HUES6 (cell line): ENCODE measurements around the gene IGSF9B.

Source experiments
- H3K27ac ChIP-seq: 2 replicates; pipeline ENCODE4 v1.7.0; 2013; ENCODE audit warnings: low read depth, mild to moderate bottlenecking, low read length, inconsistent platforms
- H3K27me3 ChIP-seq: 2 replicates; pipeline ENCODE4 v1.6.1; 2013; ENCODE audit warnings: low read length; ENCODE audit not compliant: control insufficient read depth, insufficient read depth
- H3K36me3 ChIP-seq: 2 replicates; pipeline ENCODE4 v1.6.1; 2013; ENCODE audit warnings: low read length; ENCODE audit not compliant: control insufficient read depth, insufficient read depth
- H3K4me1 ChIP-seq: 2 replicates; pipeline ENCODE4 v1.6.1; 2013; ENCODE audit warnings: low read length; ENCODE audit not compliant: control insufficient read depth, insufficient read depth
- H3K4me3 ChIP-seq: 2 replicates; pipeline ENCODE4 v1.5.1; 2013; ENCODE audit warnings: low read depth, low read length
- H3K9ac ChIP-seq: one replicate; pipeline ENCODE4 v1.6.1; 2013; ENCODE audit warnings: mild to moderate bottlenecking, low read length
- H3K9me3 ChIP-seq: 2 replicates; pipeline ENCODE4 v1.6.1; 2013; ENCODE audit warnings: low read depth, low read length; ENCODE audit not compliant: control insufficient read depth, insufficient read depth

The IGSF9B gene

DNA sequence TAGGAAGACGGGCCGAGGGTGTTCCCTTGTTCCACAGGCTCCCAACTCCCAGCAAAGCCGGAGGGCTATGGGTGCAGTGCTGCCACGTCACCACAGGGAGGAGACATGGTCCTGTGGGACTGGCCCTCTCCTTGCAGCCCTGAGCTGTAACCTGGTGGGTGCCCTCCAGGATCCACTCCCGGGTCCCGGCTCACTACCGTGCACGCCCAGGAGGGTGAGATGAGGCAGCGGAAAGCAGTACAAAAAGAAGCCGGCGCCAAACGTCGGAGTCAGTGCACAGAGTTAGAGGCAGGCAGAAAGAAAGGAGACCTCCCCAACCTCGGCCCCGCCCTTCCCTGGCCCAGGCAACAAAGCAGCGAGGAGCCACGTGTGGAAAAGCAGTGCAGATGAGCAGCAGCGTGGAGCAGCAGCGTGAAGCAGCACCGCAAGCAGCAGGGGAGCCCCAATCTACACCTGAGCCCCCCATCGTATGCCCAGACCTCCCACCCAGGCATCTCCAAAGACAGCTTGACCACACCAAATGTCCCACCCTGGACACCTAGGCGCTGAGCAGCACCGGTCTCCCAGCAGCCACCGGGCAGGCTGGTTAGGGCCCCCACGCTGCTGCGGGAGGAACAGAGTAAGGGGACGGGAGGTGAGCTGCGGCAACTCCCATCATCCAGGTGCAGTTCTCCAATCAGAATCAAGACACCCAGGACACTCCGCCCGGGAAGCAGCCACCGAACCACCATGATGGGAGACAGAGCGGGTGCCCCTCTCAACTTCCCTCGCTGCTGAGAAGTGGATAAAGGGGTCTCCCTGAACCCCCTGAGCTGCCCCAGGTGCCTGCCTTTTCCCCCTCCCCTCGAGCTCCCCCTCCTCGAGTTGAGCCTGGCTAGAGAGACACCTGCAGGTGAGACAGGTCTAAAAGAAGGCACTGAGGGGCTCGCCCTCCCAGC lies 28.8 kb downstream of the IGSF9B start:
- Histone ChIP-seq H3K27ac (no peak overlapping the region), H3K4me3 (peak overlapping the region; percentile 17; the same call in 1 of the 2 replicates), H3K4me1 (peaks cover 14% of the 10 kb centered on the region; the same call in 1 of the 2 replicates), H3K9me3 (no peaks in the 10 kb centered on the region), H3K36me3 (peaks cover 53% of the 10 kb centered on the region), H3K27me3 (no peaks in the 10 kb centered on the region), H3K9ac (no peak overlapping the region)

GRCh38 chr11:133926466-133927246 lies 30.1 kb downstream of the IGSF9B start:
- no peak overlapping the region for H3K4me3 ChIP-seq
- peaks cover 66% of the 10 kb centered on the region for H3K36me3 ChIP-seq
- no peak overlapping the region for H3K9ac ChIP-seq
- H3K4me1 ChIP-seq, result peaks cover 14% of the 10 kb centered on the region; the same call in 1 of the 2 replicates
- no peaks in the 10 kb centered on the region for H3K27me3 ChIP-seq
- no peak overlapping the region for H3K27ac ChIP-seq
- H3K9me3 ChIP-seq, result no peaks in the 10 kb centered on the region; the same call in 1 of the 2 replicates

DNA sequence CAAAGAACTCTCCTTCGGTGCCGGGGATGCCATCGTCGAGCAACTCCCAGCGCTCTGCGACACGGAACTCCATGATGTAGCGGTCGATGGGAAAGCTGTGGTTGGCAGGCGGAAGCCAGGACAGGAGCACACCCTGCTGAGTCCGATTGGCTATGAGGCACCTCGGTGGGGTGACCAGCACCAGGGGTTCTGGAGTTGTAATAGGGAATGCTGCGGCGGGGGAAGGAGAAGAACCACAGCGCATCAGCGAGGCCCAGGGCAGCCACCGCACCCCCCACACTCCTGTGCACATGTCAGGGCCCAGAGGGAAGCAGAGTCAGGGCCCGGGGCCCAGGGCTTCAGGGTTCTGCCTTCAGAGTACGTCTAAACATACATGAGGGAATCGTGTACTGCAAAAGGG lies 31.0 kb downstream of the IGSF9B start:
- H3K36me3 ChIP-seq, result peaks cover 70% of the 10 kb centered on the region
- H3K4me3 ChIP-seq, result no peak overlapping the region
- no peaks in the 10 kb centered on the region; the same call in 1 of the 2 replicates for H3K9me3 ChIP-seq
- H3K4me1 ChIP-seq, result peaks cover 14% of the 10 kb centered on the region; the same call in 1 of the 2 replicates
- H3K27me3 ChIP-seq, result no peaks in the 10 kb centered on the region
- no peak overlapping the region for H3K9ac ChIP-seq
- H3K27ac ChIP-seq, result no peak overlapping the region

DNA sequence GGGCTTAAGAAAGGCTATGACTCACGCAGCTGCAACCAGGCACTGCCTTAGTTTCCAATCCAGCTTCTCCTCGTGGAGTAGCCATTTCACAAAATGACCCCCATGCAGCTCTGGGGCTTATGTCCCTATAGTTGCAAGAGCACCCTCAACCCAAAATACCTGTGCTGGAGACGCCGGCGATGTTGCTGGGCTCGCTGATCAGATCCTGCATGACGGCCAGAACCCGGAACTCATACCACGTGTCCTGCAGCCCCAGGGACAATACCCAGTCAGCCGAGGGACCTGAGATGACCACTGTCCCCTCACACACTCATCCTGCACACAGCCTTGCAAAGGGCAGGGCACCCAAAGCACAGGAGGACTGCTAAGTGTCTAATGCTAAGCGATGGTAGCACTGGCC lies 32.1 kb downstream of the IGSF9B start:
- Histone ChIP-seq H3K27me3 (no peaks in the 10 kb centered on the region), H3K36me3 (peaks cover 68% of the 10 kb centered on the region), H3K4me1 (peaks cover 14% of the 10 kb centered on the region; the same call in 1 of the 2 replicates), H3K9ac (no peak overlapping the region), H3K4me3 (no peak overlapping the region), H3K27ac (no peak overlapping the region), H3K9me3 (no peaks in the 10 kb centered on the region; the same call in 1 of the 2 replicates)

DNA sequence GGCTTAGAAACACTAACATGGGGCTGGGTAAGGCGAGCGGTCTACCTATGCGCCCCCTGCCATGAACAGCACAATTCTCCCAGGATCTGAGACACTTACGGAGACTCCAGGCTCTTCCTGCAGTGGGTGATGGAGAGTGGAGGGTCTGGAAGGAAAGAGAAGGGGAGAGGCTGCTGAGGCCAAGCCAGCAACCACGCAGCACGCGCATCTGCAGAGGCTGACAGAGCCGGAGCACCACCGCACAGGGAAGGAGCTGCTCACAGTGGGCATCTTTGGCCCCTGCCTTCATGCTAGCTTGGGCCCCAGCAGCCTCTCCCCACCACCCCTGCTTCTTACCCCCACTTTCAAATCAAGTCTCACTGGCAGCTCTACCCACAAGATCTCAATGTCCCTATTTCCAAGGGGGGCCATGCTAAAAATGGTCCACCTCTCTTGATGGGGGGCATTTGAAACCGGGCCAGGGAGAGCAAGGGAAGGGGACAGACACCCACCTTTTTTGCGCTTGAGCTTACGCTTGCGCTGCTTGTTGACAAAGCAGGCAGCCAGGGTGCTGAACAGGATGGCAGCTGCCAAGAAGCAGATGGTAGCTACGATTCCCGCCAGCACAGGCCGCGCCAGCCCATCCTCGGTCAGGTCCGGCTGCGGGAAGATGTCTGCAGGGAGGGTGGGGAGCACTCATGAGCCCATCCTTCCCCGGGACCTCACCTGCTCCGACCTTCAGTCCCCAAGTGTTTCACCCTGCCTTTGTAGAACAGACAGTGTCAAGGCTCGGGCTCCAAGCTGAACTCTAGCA lies 34.5 kb downstream of the IGSF9B start:
- Histone ChIP-seq H3K27me3 (no peaks in the 10 kb centered on the region), H3K27ac (no peak overlapping the region), H3K36me3 (peaks cover 62% of the 10 kb centered on the region)

DNA sequence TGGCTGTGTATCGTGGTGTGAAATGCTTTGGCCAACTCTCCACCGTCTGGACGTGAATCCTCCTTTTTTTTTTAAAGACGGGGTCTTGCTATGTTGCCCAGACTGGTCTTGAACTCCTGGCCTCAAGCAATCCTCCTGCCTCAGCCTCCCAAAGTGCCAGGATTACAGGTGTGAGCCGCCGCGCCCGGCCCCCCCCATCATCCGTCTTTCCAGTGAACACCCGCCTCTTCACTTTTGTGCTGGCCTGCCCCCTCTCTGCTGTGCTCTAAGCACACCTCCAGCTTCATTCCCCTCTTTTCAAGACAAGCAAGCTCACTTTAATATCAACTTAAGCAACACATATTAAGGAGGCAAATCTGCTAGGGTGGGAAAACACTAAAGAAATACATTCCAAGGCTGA lies 35.3 kb downstream of the IGSF9B start:
- Histone ChIP-seq H3K36me3 (peaks cover 59% of the 10 kb centered on the region), H3K4me3 (no peak overlapping the region), H3K4me1 (peaks cover 12% of the 10 kb centered on the region), H3K27ac (no peak overlapping the region), H3K9me3 (no peaks in the 10 kb centered on the region; the same call in 1 of the 2 replicates), H3K27me3 (no peaks in the 10 kb centered on the region), H3K9ac (no peak overlapping the region)

More for the DNA sequence above, 34.5 kb downstream of the IGSF9B start:
- Histone ChIP-seq H3K4me3 (no peak overlapping the region), H3K9ac (no peak overlapping the region), H3K9me3 (no peaks in the 10 kb centered on the region; the same call in 1 of the 2 replicates), H3K4me1 (peaks cover 9% of the 10 kb centered on the region)

- Histone ChIP-seq H3K9me3 (no peaks in the 10 kb centered on the region; the same call in 1 of the 2 replicates), H3K36me3 (peaks cover 57% of the 10 kb centered on the region), H3K4me3 (no peak overlapping the region), H3K27me3 (no peaks in the 10 kb centered on the region), H3K4me1 (peaks cover 12% of the 10 kb centered on the region), H3K9ac (no peak overlapping the region), H3K27ac (no peak overlapping the region)
Measured at GRCh38 chr11:133921026-133921425, 35.7 kb downstream of the IGSF9B start.

- Histone ChIP-seq H3K27ac (0 out of 2 replicates have a peak overlapping the region, but pooled peaks have one; percentile 42), H3K9ac (no peak overlapping the region), H3K4me1 (peaks cover 12% of the 10 kb centered on the region), H3K4me3 (peak overlapping the region; percentile 61; the same call in 1 of the 2 replicates), H3K9me3 (no peaks in the 10 kb centered on the region; the same call in 1 of the 2 replicates), H3K27me3 (no peaks in the 10 kb centered on the region), H3K36me3 (peaks cover 51% of the 10 kb centered on the region)
Measured at GRCh38 chr11:133920109-133920990, 36.4 kb downstream of the IGSF9B start.

DNA sequence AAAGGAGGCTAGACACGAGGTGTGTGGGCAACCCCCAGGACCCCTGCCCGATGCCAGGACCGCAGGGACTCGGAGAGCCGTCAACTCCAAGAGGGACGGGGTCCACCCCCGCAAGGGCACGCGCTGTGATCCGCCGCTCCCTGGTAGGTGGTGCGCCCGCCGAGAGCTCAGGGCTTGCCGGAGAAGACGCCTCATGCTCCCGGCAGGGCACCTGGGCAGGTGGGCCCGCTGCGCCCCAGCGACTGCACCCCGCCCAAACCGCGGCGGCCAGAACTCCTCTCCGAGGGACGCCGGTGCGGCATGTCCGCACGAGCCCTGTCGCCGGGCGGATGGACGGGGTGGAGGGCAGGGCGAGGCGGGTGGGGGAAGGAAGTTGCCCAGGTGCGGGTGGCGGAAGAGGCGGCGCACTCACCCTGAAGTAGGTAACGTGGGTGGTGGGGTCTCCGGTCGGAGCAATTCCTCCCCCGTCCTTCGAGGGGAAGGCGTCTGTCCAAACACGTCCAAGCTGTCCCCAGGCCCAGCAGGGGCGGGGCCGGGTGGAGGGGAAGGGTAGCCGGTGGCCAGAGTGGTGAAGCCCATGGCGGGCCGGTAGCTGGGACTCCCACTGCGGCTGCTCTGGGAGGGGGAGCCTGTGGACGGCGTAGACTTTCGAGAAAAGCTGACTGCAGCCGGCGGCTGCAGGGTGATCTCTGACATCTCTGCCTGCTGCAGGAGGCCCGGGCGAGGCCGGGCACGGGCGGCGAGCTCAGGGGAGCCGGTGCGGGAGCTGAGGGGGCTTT lies 37.2 kb downstream of the IGSF9B start:
- Histone ChIP-seq H3K9ac (peak overlapping the region; percentile 29), H3K27me3 (no peaks in the 10 kb centered on the region), H3K4me3 (peak overlapping the region; percentile 61), H3K27ac (0 out of 2 replicates have a peak overlapping the region, but pooled peaks have one; percentile 42), H3K4me1 (peaks cover 12% of the 10 kb centered on the region), H3K9me3 (no peaks in the 10 kb centered on the region; the same call in 1 of the 2 replicates), H3K36me3 (peaks cover 48% of the 10 kb centered on the region)
